ENCODE results near the gene TMEM44.

DNA sequence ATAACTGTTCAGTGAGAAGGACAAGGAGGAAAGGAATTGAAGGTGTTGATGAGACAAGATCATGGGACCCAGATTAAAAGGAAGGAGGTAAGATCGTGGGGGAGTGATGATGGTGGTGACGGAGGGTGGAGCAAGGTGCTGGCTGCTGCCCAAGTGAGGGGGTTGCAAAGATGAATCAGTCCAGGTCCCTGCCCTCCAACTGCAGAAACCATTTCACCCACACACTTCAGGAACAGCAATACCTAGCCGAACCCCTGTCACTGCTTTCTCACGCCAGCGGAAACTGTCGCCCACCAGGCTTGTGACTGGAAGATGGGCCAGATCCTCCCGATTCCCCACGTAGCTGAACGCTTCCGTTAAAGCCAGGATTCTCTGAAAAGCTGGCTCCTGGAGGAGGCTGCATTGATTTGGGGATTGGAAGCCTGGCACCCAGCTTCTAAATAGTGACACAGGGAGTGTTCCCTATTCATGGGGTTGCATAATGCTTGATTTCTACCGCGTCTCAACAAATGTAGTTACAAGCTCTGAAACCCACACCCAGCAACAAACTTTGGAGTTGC is 41.9 kb upstream of the TMEM44 start:
- TF ChIP-seq, protein P1, sequence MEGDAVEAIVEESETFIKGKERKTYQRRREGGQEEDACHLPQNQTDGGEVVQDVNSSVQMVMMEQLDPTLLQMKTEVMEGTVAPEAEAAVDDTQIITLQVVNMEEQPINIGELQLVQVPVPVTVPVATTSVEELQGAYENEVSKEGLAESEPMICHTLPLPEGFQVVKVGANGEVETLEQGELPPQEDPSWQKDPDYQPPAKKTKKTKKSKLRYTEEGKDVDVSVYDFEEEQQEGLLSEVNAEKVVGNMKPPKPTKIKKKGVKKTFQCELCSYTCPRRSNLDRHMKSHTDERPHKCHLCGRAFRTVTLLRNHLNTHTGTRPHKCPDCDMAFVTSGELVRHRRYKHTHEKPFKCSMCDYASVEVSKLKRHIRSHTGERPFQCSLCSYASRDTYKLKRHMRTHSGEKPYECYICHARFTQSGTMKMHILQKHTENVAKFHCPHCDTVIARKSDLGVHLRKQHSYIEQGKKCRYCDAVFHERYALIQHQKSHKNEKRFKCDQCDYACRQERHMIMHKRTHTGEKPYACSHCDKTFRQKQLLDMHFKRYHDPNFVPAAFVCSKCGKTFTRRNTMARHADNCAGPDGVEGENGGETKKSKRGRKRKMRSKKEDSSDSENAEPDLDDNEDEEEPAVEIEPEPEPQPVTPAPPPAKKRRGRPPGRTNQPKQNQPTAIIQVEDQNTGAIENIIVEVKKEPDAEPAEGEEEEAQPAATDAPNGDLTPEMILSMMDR (optimal IDR thresholded peaks at IDR 0.05 in 1 of 3, IDR thresholded peaks at IDR 0.05 in 1 of 3, conservative IDR thresholded peaks at IDR 0.05 in 1 of 3; ENCODE audit: extremely low read depth in 1 of 3, insufficient read depth in 2 of 3, low read length in 3 of 3), result no peak
- TF ChIP-seq EZH2 (IDR thresholded peaks at IDR 0.05; ENCODE audit: low read length), result no peak
